ENCODE data around the gene ZNRF1. TPM values are rescaled to one million over a fixed set of nuclear protein-coding genes. Genes with fewer than 3 reads are reported as not detected.
"Not testable (repeated sequence)": the region's sequence is repeated elsewhere in the genome, so short reads cannot be mapped to it uniquely, and the experiment has no call there.

ZNRF1 gene
- total RNA-seq, 1 experiment from 2014 or later = 20.7 TPM

DNA sequence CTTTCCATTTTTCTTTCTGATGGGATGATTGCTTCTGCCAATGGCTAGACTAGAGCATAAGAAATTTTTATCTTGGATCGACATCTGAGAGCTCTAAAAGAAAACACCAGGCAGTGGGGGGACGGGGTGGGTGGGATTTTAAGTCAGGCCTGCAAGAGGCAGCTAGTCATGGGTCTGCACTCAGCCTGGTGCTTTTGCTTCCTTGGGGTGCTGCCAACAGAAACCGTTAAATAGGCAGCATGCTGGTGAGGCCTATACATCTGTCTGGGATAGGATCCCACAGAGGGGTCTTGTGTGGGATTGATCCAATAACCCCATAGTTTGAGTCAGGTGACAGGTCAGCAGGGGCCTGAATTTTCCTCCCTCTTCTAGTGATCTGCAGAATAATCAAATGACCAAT, 26.9 kb downstream of the ZNRF1 start:
- peaks cover 51% of the 10 kb centered on the region for H3K4me1 ChIP-seq (replicated peaks)
- H3K36me3 ChIP-seq = no peaks in the 10 kb centered on the region
- H3K4me3 ChIP-seq = no peak overlapping the region
- no peaks in the 10 kb centered on the region for H3K27me3 ChIP-seq (replicated peaks)
- no peak for DNase-seq (ENCODE audit: low read depth in 1 of 2, low spot score in 2 of 2)
- peaks cover 9% of the 10 kb centered on the region for H3K9me3 ChIP-seq (replicated peaks)
- H3K27ac ChIP-seq = peak overlapping the region; percentile 43

DNA sequence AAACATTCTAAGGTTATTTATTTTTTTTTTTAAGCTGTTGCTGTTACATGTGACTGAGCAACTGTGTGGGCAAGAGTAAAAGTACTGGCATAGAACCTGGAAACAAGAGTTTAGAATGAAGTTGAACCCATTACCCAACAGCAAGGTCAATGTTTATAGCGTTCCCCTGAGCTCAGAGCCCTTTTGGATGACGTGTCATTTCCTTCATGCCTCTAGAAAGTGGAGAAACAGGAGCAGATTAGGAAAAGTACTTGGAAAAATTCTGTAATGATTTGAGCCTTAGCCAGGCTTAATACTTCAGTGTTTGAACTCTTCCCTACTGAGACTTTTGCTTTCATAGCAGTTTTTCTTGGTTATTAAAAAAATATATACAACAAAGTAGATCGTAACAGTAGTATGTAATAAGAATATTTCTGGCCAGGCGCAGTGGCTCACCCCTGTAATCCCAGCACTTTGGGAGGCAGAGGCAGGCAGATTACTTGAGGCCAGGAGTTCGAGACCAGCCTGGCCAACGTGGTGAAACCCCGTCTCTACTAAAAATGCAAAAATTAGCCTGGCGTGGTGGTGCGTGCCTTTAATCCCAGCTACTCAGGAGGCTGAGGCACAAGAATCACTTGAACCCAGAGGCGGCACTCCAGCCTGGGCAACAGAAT, 27.5 kb downstream of the ZNRF1 start:
- H3K27me3 ChIP-seq (replicated peaks); H3K4me3 ChIP-seq; H3K9me3 ChIP-seq (replicated peaks); H3K36me3 ChIP-seq: not testable (repeated sequence)
- Histone ChIP-seq H3K27ac (peak overlapping the region; percentile 43), H3K4me1 (replicated peaks) (peaks cover 51% of the 10 kb centered on the region)
- peak in 1 of 2 experiments; percentile 46 for DNase-seq (ENCODE audit: low read depth in 1 of 2, low spot score in 2 of 2)

DNA sequence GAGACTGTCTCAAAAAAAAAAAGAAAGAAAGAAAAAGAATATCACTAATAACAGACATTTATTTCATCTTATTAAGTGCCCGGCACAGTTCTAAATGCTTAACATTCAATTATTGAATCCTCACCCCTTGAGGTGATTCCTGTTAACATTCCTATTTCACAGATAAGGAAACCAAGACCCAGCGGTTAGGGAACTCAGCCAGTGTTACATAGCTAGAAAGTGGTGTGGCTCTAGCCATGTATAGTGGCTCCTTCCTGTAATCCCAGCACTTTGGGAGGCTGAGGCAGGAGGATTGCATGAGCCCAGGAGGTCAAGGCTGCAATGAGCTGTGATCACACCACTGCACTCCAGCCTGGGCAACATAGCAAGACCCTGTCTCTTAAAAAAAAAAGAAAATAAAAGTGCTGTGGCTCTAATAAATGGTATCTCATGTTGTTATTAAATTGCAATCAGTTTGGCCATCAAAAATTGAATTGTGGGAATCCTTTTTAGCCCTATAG, 28.1 kb downstream of the ZNRF1 start:
- Histone ChIP-seq H3K27me3 (replicated peaks) (no peaks in the 10 kb centered on the region), H3K4me1 (replicated peaks) (peaks cover 51% of the 10 kb centered on the region), H3K36me3 (no peaks in the 10 kb centered on the region), H3K4me3 (no peak overlapping the region), H3K9me3 (replicated peaks) (no peaks in the 10 kb centered on the region), H3K27ac (no peak overlapping the region; the same call in none of the 2 replicates)
- DNase-seq (ENCODE audit: low read depth in 1 of 2, low spot score in 2 of 2) = no peak

DNA sequence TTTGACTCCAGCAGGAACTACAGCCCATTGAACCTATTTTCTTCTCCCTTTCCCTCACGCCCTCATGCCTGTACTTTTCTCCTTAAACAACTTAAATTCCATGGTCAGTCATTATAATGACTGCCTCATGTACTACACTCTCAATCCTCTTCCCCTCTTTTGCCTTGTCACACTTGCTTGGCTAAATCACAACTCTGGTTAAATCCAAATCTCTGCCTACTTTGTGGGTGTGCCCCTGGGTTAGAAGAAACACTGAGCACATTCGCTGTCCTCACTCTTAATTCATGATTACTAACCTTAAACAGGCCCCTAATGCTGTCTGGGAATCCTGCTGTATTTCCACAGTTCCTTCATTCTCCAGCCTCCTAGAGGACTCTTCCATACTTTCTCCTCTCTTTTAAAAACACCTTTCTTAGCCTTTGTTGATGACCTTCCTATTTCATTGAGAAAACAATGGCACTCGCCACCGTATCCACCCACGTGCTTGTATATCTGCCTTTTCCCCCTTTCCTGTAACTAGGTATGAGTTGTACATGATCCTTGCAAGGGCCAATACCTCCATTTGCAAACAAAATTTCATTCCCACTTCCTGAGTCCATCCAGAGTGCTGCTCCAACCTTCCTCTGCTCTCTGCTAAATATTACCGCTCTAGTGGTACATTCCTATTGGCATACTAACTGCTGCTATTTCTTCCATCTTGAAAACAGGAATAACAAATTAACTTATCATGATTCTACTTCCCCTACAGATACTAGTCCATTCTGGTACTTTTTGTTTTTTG, 28.9 kb downstream of the ZNRF1 start:
- no peak overlapping the region for H3K4me3 ChIP-seq
- no peaks in the 10 kb centered on the region for H3K9me3 ChIP-seq (replicated peaks)
- H3K4me1 ChIP-seq (replicated peaks) = peaks cover 51% of the 10 kb centered on the region
- H3K36me3 ChIP-seq = no peaks in the 10 kb centered on the region
- H3K27me3 ChIP-seq (replicated peaks) = no peaks in the 10 kb centered on the region
- H3K27ac ChIP-seq = peak overlapping the region; percentile 13; the same call in 1 of the 2 replicates
- DNase-seq (ENCODE audit: low read depth in 1 of 2, low spot score in 2 of 2) = no peak

DNA sequence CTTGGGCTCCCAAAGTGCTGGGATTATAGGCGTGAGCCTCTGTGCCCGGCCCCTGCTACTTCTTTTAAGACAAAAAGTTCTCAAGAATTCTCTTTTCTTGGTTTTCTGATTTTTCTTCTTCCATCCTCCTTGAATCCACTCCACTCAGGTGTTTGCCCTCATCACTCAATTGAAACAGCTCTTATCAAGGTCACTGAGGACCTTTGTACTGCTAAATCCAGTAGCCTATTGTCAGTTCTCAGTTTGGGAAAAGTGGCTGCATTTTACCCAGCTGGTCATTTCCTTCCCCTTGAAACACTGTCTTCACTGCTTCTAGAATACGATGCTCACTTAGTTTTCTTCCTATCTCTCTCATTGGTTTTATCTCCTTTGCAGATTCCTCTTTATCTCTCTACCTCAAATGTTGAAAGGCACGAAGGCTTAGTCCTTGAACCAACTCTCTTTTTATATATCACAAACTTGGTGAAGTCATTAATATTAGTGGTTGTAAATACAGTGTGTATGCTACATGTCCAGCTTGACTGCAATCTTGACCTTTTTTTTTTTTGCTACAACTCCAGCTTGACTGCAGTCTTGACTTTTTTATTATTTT, 29.8 kb downstream of the ZNRF1 start:
- Histone ChIP-seq H3K36me3 (no peaks in the 10 kb centered on the region), H3K27ac (no peak overlapping the region; the same call in 1 of the 2 replicates), H3K9me3 (replicated peaks) (no peaks in the 10 kb centered on the region), H3K27me3 (replicated peaks) (no peaks in the 10 kb centered on the region), H3K4me1 (replicated peaks) (peaks cover 51% of the 10 kb centered on the region), H3K4me3 (no peak overlapping the region)
- DNase-seq (ENCODE audit: low read depth in 1 of 2, low spot score in 2 of 2) = no peak

DNA sequence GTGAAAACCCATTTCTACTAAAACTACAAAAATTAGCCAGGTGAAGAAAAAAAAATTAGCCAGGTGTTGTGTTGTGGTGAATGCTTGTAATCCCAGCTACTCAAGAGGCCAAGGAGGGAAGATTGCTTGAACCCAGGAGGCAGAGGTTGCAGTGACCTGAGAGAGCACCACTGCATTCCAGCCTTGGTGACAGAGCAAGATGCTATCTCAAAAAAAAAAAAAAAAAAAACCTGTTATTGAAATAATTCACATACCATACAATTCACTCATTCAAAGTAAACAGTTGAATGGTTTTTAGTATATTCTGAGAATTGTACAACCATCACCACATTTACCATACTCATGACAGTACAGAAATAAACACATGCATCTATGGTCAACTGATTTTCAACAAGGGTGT, 31.0 kb downstream of the ZNRF1 start:
- no peaks in the 10 kb centered on the region for H3K9me3 ChIP-seq (replicated peaks)
- H3K4me1 ChIP-seq (replicated peaks) = peaks cover 51% of the 10 kb centered on the region
- H3K36me3 ChIP-seq = no peaks in the 10 kb centered on the region
- peak overlapping the region; percentile 62 for H3K27ac ChIP-seq
- H3K27me3 ChIP-seq (replicated peaks) = no peaks in the 10 kb centered on the region
- DNase-seq (ENCODE audit: low read depth in 1 of 2, low spot score in 2 of 2) = peak; percentile 71 to 84
- no peak overlapping the region for H3K4me3 ChIP-seq

DNA sequence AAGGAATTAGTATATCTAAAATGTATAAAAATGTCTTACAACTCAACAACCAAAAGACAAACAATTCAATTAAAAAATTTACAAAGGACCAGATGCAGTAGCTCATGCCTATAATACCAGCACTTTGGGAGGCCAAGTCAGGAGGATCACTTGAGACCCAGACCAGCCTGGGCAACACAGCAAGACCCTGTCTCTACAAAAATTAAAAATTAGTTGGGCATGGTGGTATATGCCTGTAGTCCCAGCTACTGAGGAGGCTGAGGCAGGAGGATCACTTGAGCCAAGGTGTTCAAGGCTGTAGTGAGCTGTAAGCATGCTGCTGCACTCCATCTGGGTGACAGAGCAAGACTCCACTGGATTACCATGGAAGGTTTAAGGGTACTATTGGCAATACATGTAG, 33.8 kb downstream of the ZNRF1 start:
- peaks cover 27% of the 10 kb centered on the region for H3K4me1 ChIP-seq (replicated peaks)
- H3K27ac ChIP-seq = no peak overlapping the region
- peaks cover 2% of the 10 kb centered on the region; the same call in 1 of the 2 replicates for H3K36me3 ChIP-seq
- peaks cover 2% of the 10 kb centered on the region; the same call in 1 of the 2 replicates for H3K9me3 ChIP-seq (replicated peaks)
- no peak overlapping the region for H3K4me3 ChIP-seq
- no peak for DNase-seq (ENCODE audit: low read depth in 1 of 2, low spot score in 2 of 2)
- H3K27me3 ChIP-seq (replicated peaks) = no peaks in the 10 kb centered on the region

DNA sequence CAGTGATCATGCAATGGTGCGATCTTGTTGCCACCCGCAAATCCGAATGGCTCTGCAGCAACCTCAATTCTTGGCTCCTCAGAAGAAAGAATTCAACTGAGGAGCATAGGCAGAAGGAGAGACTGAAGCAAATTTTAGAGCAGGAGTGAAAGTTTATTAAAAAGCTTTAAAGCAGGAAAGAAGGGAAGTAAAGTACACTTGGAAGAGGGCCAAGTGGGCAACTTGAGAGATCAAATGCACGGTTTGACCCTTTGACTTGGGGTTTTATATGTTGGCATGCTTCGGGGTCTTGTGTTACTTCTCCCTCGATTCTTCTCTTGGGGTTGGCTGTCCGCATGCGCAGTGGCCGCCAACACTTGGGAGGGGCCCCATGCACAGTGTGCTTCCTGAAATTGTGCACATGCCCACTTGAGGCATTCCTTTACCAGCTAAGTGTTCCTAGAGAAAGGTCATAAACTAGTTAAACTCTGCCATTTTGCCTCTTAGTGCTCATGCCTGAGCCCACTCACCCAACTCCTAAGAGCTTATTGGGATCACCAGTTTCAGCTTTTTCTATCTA, 36.7 kb downstream of the ZNRF1 start:
- Histone ChIP-seq H3K27ac (no peak overlapping the region), H3K27me3 (replicated peaks) (no peaks in the 10 kb centered on the region), H3K9me3 (replicated peaks) (peaks cover 11% of the 10 kb centered on the region), H3K4me3 (no peak overlapping the region), H3K36me3 (peaks cover 2% of the 10 kb centered on the region; the same call in 1 of the 2 replicates), H3K4me1 (replicated peaks) (peaks cover 10% of the 10 kb centered on the region)
- DNase-seq (ENCODE audit: low read depth in 1 of 2, low spot score in 2 of 2) = no peak

DNA sequence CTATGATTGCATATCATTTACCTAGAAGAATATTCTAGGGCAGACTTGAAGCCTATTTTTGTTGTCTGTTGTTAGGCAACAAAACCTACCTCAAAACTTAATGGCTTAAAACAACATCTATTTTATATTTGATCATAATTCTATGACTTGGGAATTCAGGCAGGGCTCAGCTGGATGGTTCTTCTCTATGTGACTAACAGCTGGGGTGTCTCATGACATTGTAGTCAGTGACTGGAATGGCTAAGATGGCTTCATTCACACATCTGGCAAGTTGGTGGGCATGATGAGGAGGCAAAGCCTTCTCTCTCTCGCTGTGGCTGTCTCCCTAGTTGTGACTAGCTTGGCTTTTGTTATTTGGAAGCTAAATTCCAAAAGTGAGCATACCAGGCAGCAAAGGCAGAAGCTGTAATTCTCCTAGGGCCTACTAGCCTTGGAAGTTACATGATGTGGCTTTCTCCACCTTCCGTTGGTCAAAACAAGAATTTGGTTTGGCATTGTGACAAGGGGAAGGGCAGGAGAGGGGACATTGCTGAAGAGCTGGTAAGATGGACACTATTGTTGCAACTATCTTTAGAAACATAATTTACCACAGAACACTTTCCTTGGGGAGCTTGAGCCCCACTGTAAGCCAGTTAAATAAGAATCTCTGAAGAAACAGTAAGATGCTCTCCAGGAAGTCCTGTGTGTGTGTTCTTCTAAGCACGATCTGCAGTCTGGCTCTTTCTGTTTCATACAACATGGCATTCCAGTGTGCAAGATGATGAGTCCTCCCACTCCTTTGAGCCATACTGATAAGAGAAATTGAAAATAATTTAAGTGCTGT, 39.4 kb downstream of the ZNRF1 start:
- H3K27me3 ChIP-seq (replicated peaks) = no peaks in the 10 kb centered on the region
- peaks cover 8% of the 10 kb centered on the region for H3K4me1 ChIP-seq (replicated peaks)
- H3K27ac ChIP-seq = no peak overlapping the region
- DNase-seq (ENCODE audit: low read depth in 1 of 2, low spot score in 2 of 2) = no peak
- H3K4me3 ChIP-seq = no peak overlapping the region
- H3K36me3 ChIP-seq = peaks cover 2% of the 10 kb centered on the region; the same call in 1 of the 2 replicates
- peaks cover 11% of the 10 kb centered on the region for H3K9me3 ChIP-seq (replicated peaks)

DNA sequence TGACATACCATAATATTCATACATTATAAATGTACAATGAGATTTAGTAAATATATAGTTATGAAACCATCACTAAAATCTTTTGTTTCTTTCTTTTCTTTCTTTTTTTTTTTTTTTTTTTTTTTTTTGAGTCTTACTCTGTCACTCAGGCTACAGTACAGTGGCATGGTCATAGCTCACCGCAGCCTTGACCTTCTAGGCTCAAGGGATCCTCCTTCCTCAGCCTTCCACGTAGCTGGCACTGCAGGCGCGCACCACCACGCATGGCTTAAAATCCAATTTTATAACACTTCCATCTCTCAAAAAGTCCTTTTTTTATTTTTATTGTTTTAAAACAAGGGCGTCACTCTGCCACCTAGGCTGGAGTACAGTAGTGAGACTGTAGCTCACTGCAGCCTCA, 41.1 kb downstream of the ZNRF1 start:
- H3K27me3 ChIP-seq (replicated peaks) = no peaks in the 10 kb centered on the region
- peaks cover 13% of the 10 kb centered on the region for H3K4me1 ChIP-seq (replicated peaks)
- no peak overlapping the region for H3K27ac ChIP-seq
- H3K4me3 ChIP-seq = no peak overlapping the region
- H3K9me3 ChIP-seq (replicated peaks) = peaks cover 11% of the 10 kb centered on the region
- no peak for DNase-seq (ENCODE audit: low read depth in 1 of 2, low spot score in 2 of 2)
- H3K36me3 ChIP-seq = peaks cover 2% of the 10 kb centered on the region; the same call in 1 of the 2 replicates

DNA sequence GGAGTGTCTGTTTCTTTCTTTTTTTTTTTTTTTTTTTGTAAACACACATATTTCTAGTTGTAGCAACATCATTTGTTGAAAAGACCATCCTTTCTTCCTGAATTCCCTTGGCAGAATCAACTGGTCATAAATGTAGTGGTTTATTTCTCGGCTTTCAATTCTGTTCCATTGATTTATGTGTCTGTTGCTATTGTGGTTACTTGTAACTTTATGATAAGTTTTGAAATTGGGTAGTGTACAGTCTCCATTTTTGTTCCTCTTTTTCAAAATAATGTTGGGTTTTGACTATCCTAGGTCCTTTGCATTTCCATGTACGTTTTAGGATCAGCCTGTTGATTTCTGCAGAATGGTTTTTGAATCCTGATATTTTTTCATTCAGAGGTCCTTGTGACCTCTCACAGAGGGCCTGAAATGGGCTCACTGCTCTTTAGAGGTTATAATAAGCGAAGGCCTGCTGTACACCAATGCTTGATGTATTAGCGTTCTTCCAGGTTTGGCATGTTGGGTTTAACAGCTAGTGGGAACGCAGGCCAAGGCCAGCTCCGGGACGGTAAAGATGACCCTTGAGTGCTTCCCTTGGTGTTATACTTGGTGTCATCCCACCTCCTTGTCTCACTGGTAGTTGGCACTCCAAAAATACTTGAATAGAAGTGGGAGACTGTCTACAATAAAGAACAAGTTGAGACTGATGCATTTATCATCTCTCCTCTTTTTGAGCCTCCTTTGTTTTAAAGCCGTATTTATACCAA, 43.8 kb downstream of the ZNRF1 start:
- Histone ChIP-seq H3K36me3 (peaks cover under 1% of the 10 kb centered on the region; the same call in 1 of the 2 replicates), H3K27me3 (replicated peaks) (no peaks in the 10 kb centered on the region), H3K4me3 (no peak overlapping the region), H3K4me1 (replicated peaks) (peaks cover 25% of the 10 kb centered on the region), H3K27ac (no peak overlapping the region), H3K9me3 (replicated peaks) (peaks cover 9% of the 10 kb centered on the region)
- no peak for DNase-seq (ENCODE audit: low read depth in 1 of 2, low spot score in 2 of 2)

DNA sequence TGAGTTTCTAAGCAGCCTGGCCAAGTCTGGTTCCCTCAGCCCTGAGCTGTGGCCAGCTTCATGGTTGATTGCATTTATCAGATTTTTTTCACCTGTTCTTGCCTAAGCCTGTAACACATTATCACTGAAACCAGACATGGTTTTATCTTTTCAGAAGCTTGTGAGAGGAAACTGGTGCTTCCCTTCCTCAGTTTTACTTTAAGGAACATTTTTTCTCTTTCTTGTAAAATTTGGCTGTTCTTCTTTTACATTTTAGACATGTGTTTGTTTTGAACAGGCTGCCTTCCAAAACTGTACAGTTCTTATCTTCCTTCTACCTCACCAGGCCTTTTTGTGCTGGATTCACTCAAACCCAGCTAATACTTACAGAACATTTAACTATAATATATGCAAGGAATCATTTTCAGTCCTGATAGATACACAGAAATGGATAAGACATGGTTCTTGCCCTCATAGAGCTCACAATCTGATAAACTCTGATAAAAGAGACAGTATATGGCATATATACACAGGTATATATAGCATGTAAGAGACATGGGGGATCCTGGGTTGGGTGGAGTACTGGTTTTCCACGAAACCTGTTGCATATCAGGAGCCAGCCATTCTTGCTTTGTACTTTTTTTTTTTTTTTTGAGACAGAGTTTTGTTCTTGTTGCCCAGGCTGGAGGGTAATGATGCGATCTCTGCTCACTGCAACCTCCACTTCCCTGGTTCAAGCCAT, 44.5 kb downstream of the ZNRF1 start:
- Histone ChIP-seq H3K4me3 (no peak overlapping the region), H3K9me3 (replicated peaks) (peaks cover 2% of the 10 kb centered on the region), H3K27me3 (replicated peaks) (no peaks in the 10 kb centered on the region), H3K4me1 (replicated peaks) (peaks cover 20% of the 10 kb centered on the region), H3K27ac (no peak overlapping the region), H3K36me3 (no peaks in the 10 kb centered on the region; the same call in 1 of the 2 replicates)
- DNase-seq (ENCODE audit: low read depth in 1 of 2, low spot score in 2 of 2) = no peak
